C1 segment of cervical spinal cord (tissue), 14 donors: Measurements from ENCODE around the gene SKIC2.
"Not testable (repeated sequence)": the region's sequence is repeated elsewhere in the genome, so short reads cannot be mapped to it uniquely, and the experiment has no call there.

Source experiments
- DNase-seq, 14 donors: peaks; one replicate each; lab custom pipeline; 2025; lab: John Stamatoyannopoulos, UW

The SKIC2 gene

GRCh38 chr6:31968791-31969711 is 10.1 kb downstream of the SKIC2 start:
- DNase-seq, result no peak

GRCh38 chr6:31969712-31970603 is 11.0 kb downstream of the SKIC2 start:
- no peak for DNase-seq

GRCh38 chr6:31970604-31971271 is 11.8 kb downstream of the SKIC2 start:
- no peak for DNase-seq

- DNase-seq, result peak in 1 of 14 donors; percentile 48
Measured at GRCh38 chr6:31971279-31971992, 12.5 kb downstream of the SKIC2 start.

- peak; percentile 74 to 99 (median 97) for DNase-seq
Measured at GRCh38 chr6:31971993-31972708, 13.2 kb downstream of the SKIC2 start, which contains the start of gene DXO. Gene DXO (minus strand): TSS chr6:31972138. CDS start chr6:31971675, 463 bp downstream.

GRCh38 chr6:31972709-31973350 is 13.9 kb downstream of the SKIC2 start:
- peak in 1 of 14 donors; percentile 52 for DNase-seq

GRCh38 chr6:31976065-31976464 is 17.1 kb downstream of the SKIC2 start:
- not testable (repeated sequence) for DNase-seq

- DNase-seq, result no peak
Measured at GRCh38 chr6:31977816-31978431, 18.9 kb downstream of the SKIC2 start.

- DNase-seq, result no peak
Measured at GRCh38 chr6:31978831-31979230, 19.9 kb downstream of the SKIC2 start.

- no peak for DNase-seq
Measured at GRCh38 chr6:31979238-31979898, 20.4 kb downstream of the SKIC2 start.

- DNase-seq, result not testable (repeated sequence)
Measured at GRCh38 chr6:31980195-31980876, 21.4 kb downstream of the SKIC2 start.

- DNase-seq, result not testable (repeated sequence)
Measured at GRCh38 chr6:31980998-31981397, 22.0 kb downstream of the SKIC2 start.

GRCh38 chr6:31981744-31982143 is 22.8 kb downstream of the SKIC2 start, which contains the start of gene C4A:
Gene C4A (plus strand): TSS chr6:31982057. CDS start chr6:31982108, 51 bp downstream.
- DNase-seq, result not testable (repeated sequence)

- not testable (repeated sequence) for DNase-seq
Measured at GRCh38 chr6:31989363-31989762, 30.4 kb downstream of the SKIC2 start.

GRCh38 chr6:31994421-31994820 is 35.4 kb downstream of the SKIC2 start:
- DNase-seq, result not testable (repeated sequence)

- DNase-seq, result not testable (repeated sequence)
Measured at GRCh38 chr6:31996385-31996784, 37.4 kb downstream of the SKIC2 start.

- not testable (repeated sequence) for DNase-seq
Measured at GRCh38 chr6:32002546-32003268, 43.7 kb downstream of the SKIC2 start.
